Neural progenitor cell (in vitro differentiated cells): ENCODE data around the gene ABO.

Source experiments
- CTCF ChIP-seq: fragments of 200-600 bp; sonication (generic); IDR thresholded peaks from 2 replicates; pipeline ENCODE4 v1.5.1; 2017; ENCODE audit warnings: antibody characterized with exemption, mild to moderate bottlenecking
- EZH2 ChIP-seq: fragments of 200-600 bp; sonication (generic); IDR thresholded peaks from 2 replicates; pipeline ENCODE4 v1.6.1; 2017; ENCODE audit warnings: antibody characterized with exemption, mild to moderate bottlenecking, moderate library complexity
- EZH2phosphoT487 ChIP-seq: fragments of 200-600 bp; sonication (generic); IDR thresholded peaks from 2 replicates; pipeline ENCODE4 v1.6.1; 2017; ENCODE audit warnings: antibody characterized with exemption

- TF ChIP-seq CTCF (no peak), EZH2phosphoT487 (no peak), EZH2 (no peak)
Observed at GRCh38 chr9:133207540-133208170, 67.3 kb downstream of the ABO start.
